Cardiac muscle cell (in vitro differentiated cells and primary cell): Measurements from ENCODE around the gene DSP. TPM values are rescaled to one million over a fixed set of nuclear protein-coding genes. Genes with fewer than 3 reads are reported as not detected.
A peak's percentile ranks its signal among the peaks of the same experiment; 100 is the strongest.

Source experiments
- DNase-seq, 2 donors: peaks; one replicate each; pipeline versions ENCODE4 v3.0.0 to v3.0.0-alpha.2; 2010 to 2017; ENCODE audit warnings: low read depth in 1 of 2, low spot score in 1 of 2
- H3K27ac ChIP-seq: fragments of 200-600 bp; sonication (generic); 2 replicates; pipeline ENCODE4 v1.5.1; 2016
- H3K27me3 ChIP-seq: fragments of 200-600 bp; sonication (generic); 2 replicates; pipeline ENCODE4 v1.6.0; 2016; ENCODE audit warnings: control low read depth
- H3K36me3 ChIP-seq: fragments of 200-600 bp; sonication (generic); 2 replicates; pipeline ENCODE4 v1.5.1; 2016; ENCODE audit warnings: control low read depth
- H3K4me1 ChIP-seq: fragments of 200-600 bp; sonication (generic); 2 replicates; pipeline ENCODE4 v1.8.1; 2017; ENCODE audit warnings: low read depth, mild to moderate bottlenecking, mixed run types
- H3K4me3 ChIP-seq: fragments of 200-600 bp; sonication (generic); 2 replicates; pipeline ENCODE4 v1.5.1; 2016; ENCODE audit warnings: mild to moderate bottlenecking
- H3K9me3 ChIP-seq: fragments of 200-600 bp; sonication (generic); 2 replicates; pipeline ENCODE4 v1.5.1; 2017; ENCODE audit warnings: low read depth, mild to moderate bottlenecking, control low read depth
- CTCF ChIP-seq: IDR thresholded peaks from 2 replicates; pipeline ENCODE4 v1.5.1; 2012; ENCODE audit warnings: low read depth, mild to moderate bottlenecking, low read length
- polyA plus RNA-seq: library from polyadenylated mRNA; unstranded; fragments of >200 nt; fragmentation: Nextera tagmentation; extraction: Ambion mirVana; gene quantifications from 2 replicates; pipeline ENCODE4 v1.2.1, GENCODE V29; 2016
- total RNA-seq: library from RNA; depleted of rRNA; stranded (reverse); fragments of >200 nt; gene quantifications from 2 replicates; pipeline ENCODE4 v1.2.3, GENCODE V29; 2016

DSP gene
- total RNA-seq (185 and 362 TPM in 2 replicates), polyA plus RNA-seq (154 and 237 TPM in 2 replicates)

GRCh38 chr6:7541175-7542064, at the start of gene DSP:
TSS of gene DSP (plus strand) at chr6:7541671. CDS start at chr6:7541916, 245 bp downstream.
- Histone ChIP-seq H3K27me3 (no peaks in the 10 kb centered on the region), H3K4me1 (peaks cover 45% of the 10 kb centered on the region), H3K36me3 (no peaks in the 10 kb centered on the region), H3K9me3 (no peaks in the 10 kb centered on the region), H3K4me3 (peak within 1 kb of the TSS; percentile 76), H3K27ac (peak within 1 kb of the TSS; percentile 97)
- DNase-seq = peak; percentile 8 to 91
- TF ChIP-seq CTCF = no peak

- H3K4me3 ChIP-seq = no peak overlapping the region
- H3K9me3 ChIP-seq = no peaks in the 10 kb centered on the region
- no peaks in the 10 kb centered on the region for H3K27me3 ChIP-seq
- no peak for TF ChIP-seq CTCF
- DNase-seq = no peak
- peaks cover 11% of the 10 kb centered on the region for H3K4me1 ChIP-seq
- H3K27ac ChIP-seq = no peak overlapping the region
- no peaks in the 10 kb centered on the region for H3K36me3 ChIP-seq
These were observed 47.6 kb upstream of the DSP start for GRCh38 chr6:7493866-7494265.

- DNase-seq = no peak
These were observed 46.8 kb upstream of the DSP start for GRCh38 chr6:7494638-7495037.

GRCh38 chr6:7496266-7496875, 45.1 kb upstream of the DSP start:
- H3K27me3 ChIP-seq = no peaks in the 10 kb centered on the region
- TF ChIP-seq CTCF = no peak
- H3K36me3 ChIP-seq = no peaks in the 10 kb centered on the region
- no peak overlapping the region for H3K4me3 ChIP-seq
- H3K4me1 ChIP-seq = peaks cover 12% of the 10 kb centered on the region
- H3K27ac ChIP-seq = peak overlapping the region; percentile 6
- no peaks in the 10 kb centered on the region for H3K9me3 ChIP-seq
- DNase-seq = peak in 1 of 2 donors; percentile 47

More at GRCh38 chr6:7494638-7495037, 46.8 kb upstream of the DSP start:
- Histone ChIP-seq H3K27me3 (no peaks in the 10 kb centered on the region), H3K27ac (no peak overlapping the region), H3K9me3 (no peaks in the 10 kb centered on the region), H3K4me1 (peaks cover 12% of the 10 kb centered on the region), H3K36me3 (no peaks in the 10 kb centered on the region), H3K4me3 (no peak overlapping the region)
- no peak for TF ChIP-seq CTCF

- Histone ChIP-seq H3K27me3 (no peaks in the 10 kb centered on the region), H3K4me3 (no peak overlapping the region), H3K36me3 (no peaks in the 10 kb centered on the region), H3K9me3 (no peaks in the 10 kb centered on the region), H3K27ac (no peak overlapping the region), H3K4me1 (peaks cover 15% of the 10 kb centered on the region)
- no peak for TF ChIP-seq CTCF
- DNase-seq = no peak
These were observed 40.7 kb upstream of the DSP start for GRCh38 chr6:7500752-7501282.
